GM19043 (cell line): ENCODE results near the gene ZNF217.
"Not testable (repeated sequence)": the region's sequence is repeated elsewhere in the genome, so short reads cannot be mapped to it uniquely, and the experiment has no call there.

Experiments
- ATAC-seq: cut with Tn5 transposase; IDR thresholded peaks from one replicate; pipeline ENCODE4 v1.9.1; 2021; ENCODE audit warnings: low read depth; ENCODE audit not compliant: unreplicated experiment

The ZNF217 gene

GRCh38 chr20:53622247-53623133 is 28.9 kb upstream of the ZNF217 start:
- ATAC-seq: no peak

- ATAC-seq: no peak
These were observed 28.0 kb upstream of the ZNF217 start for GRCh38 chr20:53621482-53622246.

GRCh38 chr20:53618490-53619000 is 24.9 kb upstream of the ZNF217 start:
- not testable (repeated sequence) for ATAC-seq

GRCh38 chr20:53617791-53618489 is 24.3 kb upstream of the ZNF217 start:
- ATAC-seq: no peak

- ATAC-seq: not testable (repeated sequence)
These were observed 22.9 kb upstream of the ZNF217 start for GRCh38 chr20:53616489-53616888.

- no peak for ATAC-seq
These were observed 20.1 kb upstream of the ZNF217 start for GRCh38 chr20:53613748-53614147.

GRCh38 chr20:53612289-53612688 is 18.6 kb upstream of the ZNF217 start:
- not testable (repeated sequence) for ATAC-seq

- no peak for ATAC-seq
These were observed 17.8 kb upstream of the ZNF217 start for GRCh38 chr20:53611449-53611894.

GRCh38 chr20:53609491-53610445 is 16.1 kb upstream of the ZNF217 start:
- ATAC-seq: no peak

- ATAC-seq: no peak
These were observed 15.1 kb upstream of the ZNF217 start for GRCh38 chr20:53608456-53609452.

GRCh38 chr20:53608071-53608455 is 14.4 kb upstream of the ZNF217 start:
- no peak for ATAC-seq

- ATAC-seq: no peak
These were observed 12.8 kb upstream of the ZNF217 start for GRCh38 chr20:53606364-53606985.

GRCh38 chr20:53605401-53605800 is 11.8 kb upstream of the ZNF217 start:
- ATAC-seq: not testable (repeated sequence)

- not testable (repeated sequence) for ATAC-seq
These were observed 11.2 kb upstream of the ZNF217 start for GRCh38 chr20:53604846-53605245.

GRCh38 chr20:53602661-53603060 is 9.0 kb upstream of the ZNF217 start:
- ATAC-seq: no peak

GRCh38 chr20:53599910-53600632 is 6.4 kb upstream of the ZNF217 start:
- no peak for ATAC-seq

GRCh38 chr20:53599378-53599777 is 5.7 kb upstream of the ZNF217 start:
- ATAC-seq: no peak
